ENCODE results near the gene CBY1. TPM values are rescaled to one million over a fixed set of nuclear protein-coding genes. Genes with fewer than 3 reads are reported as not detected.
A peak's percentile ranks its signal among the peaks of the same experiment; 100 is the strongest.

CBY1 gene
- total and polyA plus RNA-seq, 7 donors: 23.6 to 47.8 (median 35.6) TPM

DNA sequence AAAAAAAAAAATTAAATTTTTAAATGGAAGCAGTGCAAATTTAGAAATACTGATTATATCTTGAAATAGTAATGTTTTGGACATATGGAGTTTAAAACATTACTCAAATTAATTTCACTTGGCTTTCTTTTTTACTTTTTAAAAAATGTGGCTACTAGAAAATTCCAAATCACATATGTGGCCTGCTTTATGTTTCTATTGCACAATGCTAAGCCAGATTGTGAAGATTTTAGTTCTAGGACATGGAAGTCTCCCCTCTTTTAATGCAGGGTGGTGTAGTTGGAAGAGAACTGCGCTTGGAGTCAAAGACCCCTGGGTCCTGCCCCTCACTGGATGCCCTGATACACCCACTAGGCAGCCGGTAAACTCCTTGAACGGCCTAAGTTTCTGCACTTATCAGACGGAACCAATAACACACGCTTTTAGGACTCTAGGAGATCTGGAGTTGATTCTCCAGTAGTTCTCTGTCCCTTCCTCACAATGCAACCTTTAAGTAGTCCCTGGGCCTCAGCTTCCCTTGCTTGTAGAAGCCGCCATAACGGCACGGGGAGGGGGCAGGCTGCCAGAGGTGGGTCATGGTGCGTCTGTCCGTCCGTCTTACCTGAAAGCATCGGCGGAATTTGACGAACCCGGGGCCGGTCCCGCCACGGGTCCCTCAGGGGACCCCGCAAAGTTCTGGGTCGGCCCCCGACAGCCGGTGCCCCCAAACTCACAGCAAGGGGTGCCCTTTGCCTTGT lies 751 bp upstream of the CBY1 start:
- peak overlapping the region; percentile 81 to 87 (median 87) for H3K27ac ChIP-seq
- peaks cover 0 to 25% (median 21%) of the 10 kb centered on the region in 4 donors for H3K4me1 ChIP-seq
- TF ChIP-seq EP300 (IDR thresholded peaks at IDR 0.05) (no peak), POLR2AphosphoS5 (IDR thresholded peaks at IDR 0.05) (no peak), POLR2A (IDR thresholded peaks at IDR 0.05) (no peak)
- TF ChIP-seq, protein P1, sequence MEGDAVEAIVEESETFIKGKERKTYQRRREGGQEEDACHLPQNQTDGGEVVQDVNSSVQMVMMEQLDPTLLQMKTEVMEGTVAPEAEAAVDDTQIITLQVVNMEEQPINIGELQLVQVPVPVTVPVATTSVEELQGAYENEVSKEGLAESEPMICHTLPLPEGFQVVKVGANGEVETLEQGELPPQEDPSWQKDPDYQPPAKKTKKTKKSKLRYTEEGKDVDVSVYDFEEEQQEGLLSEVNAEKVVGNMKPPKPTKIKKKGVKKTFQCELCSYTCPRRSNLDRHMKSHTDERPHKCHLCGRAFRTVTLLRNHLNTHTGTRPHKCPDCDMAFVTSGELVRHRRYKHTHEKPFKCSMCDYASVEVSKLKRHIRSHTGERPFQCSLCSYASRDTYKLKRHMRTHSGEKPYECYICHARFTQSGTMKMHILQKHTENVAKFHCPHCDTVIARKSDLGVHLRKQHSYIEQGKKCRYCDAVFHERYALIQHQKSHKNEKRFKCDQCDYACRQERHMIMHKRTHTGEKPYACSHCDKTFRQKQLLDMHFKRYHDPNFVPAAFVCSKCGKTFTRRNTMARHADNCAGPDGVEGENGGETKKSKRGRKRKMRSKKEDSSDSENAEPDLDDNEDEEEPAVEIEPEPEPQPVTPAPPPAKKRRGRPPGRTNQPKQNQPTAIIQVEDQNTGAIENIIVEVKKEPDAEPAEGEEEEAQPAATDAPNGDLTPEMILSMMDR (IDR thresholded peaks at IDR 0.05): no peak
- peak; percentile 69 for DNase-seq
- H3K27me3 ChIP-seq: no peaks in the 10 kb centered on the region
- peaks cover 0 to under 1% (median under 1%) of the 10 kb centered on the region in 4 donors for H3K36me3 ChIP-seq
- intact Hi-C loops (cut with DNase I): no loop called here
- 7 to 10% methylated on average over 22 of the region's 22 CpGs for WGBS, 2 donors
- H3K9me3 ChIP-seq: no peaks in the 10 kb centered on the region
- H3K4me3 ChIP-seq: peak overlapping the region; percentile 78 to 98 (median 90)

DNA sequence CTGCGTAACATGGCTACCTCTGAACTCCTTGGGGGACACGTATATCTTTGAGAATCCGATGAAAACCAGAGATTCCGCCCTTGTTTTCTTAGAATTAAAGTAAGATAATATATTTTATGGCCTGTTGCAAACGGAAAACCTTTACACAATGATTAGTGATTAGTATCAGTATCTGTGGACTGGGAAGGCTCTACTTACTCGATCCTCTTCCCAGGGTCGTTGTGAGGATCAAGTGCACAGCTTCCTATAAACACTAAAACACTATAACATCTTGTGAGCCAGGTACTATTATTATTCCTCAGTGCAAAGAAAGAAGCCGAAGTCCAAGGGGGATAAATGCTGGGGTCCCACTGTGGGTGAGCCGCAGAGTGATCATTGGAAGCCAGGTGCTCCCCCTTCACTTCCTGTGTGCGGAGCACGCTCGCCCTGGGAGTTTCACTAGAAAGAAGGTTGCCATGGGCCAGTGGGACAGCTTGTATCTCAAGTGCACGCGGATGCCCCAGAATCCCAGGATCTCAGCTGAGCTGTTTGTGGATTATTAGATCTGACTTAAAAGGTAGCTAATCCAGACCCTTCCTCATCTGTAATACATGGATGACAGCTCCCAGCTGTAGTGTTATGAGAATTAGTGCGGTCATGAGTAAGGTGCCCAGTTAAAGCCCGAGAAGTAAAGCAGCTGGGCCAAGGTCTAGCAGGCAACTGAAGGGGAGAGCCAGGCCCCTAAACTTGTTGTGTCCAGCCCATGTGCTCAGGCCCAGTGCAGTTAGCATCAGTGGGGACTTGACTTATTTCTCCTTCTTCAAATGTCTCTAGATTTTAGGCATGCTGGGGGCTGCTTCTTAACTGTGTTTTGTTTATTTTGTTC lies 839 bp downstream of the CBY1 start:
- DNase-seq: no peak
- peak overlapping the region; percentile 78 to 98 (median 90) for H3K4me3 ChIP-seq
- H3K27me3 ChIP-seq: no peaks in the 10 kb centered on the region
- no peaks in the 10 kb centered on the region for H3K9me3 ChIP-seq
- intact Hi-C loops (cut with DNase I): no loop called here
- H3K36me3 ChIP-seq: peaks cover 0 to 13% (median 3%) of the 10 kb centered on the region in 4 donors
- WGBS, 2 donors: 5 to 9% methylated on average over 16 of the region's 16 CpGs
- TF ChIP-seq EP300 (IDR thresholded peaks at IDR 0.05) (no peak), POLR2A (IDR thresholded peaks at IDR 0.05) (no peak), POLR2AphosphoS5 (IDR thresholded peaks at IDR 0.05) (no peak)
- TF ChIP-seq, protein P1 (IDR thresholded peaks at IDR 0.05): no peak
- peaks cover 0 to 25% (median 21%) of the 10 kb centered on the region in 4 donors for H3K4me1 ChIP-seq
- peak overlapping the region; percentile 81 to 87 (median 87) for H3K27ac ChIP-seq

DNA sequence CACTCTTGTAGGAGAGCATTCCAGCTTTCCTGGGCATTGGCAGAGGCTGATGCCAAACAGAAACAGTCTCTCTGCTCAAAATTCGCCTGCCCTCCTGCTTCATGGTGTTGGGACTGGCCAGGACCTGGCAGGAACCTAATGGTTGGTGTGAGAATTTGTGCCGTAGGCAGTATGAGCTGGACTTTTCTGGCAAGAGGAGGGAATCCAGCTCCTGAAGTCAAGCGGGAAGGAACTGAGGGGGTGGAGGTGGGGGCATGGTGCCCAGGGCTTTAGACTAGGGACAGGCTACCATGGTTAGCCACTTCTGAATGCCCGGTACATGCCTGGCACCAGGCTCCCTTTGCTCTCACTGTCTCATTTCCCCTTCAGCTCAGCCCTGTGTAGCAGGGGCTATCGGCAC lies 18.4 kb downstream of the CBY1 start:
- Histone ChIP-seq H3K27ac (no peak overlapping the region), H3K4me3 (no peak overlapping the region), H3K27me3 (no peaks in the 10 kb centered on the region), H3K9me3 (no peaks in the 10 kb centered on the region), H3K4me1 (no peaks in the 10 kb centered on the region), H3K36me3 (peaks cover 7 to 33% (median 24%) of the 10 kb centered on the region in 4 donors)
- no peak for DNase-seq
- WGBS, 2 donors: 82 to 93% methylated on average over 5 of the region's 5 CpGs
- TF ChIP-seq EP300 (IDR thresholded peaks at IDR 0.05): no peak
- intact Hi-C loops (cut with DNase I): no loop called here

DNA sequence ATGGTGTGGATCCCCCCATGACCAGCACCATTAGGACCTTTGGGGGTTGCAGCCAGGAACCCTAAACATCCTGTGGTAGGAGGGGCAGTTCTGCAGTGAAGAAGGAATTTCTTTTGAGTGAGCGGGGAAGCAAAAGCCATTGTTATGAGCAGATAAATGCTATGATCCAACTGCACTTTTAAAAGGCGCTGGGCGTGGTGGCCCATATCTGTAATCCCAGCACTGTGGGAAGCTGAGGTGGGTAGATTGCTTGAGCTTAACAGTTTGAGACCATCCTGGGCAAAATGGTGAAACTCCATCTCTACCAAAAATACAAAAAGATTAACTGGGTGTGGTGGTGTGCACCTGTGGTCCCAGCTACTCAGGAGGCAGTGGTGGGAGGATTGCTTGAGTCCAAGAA lies 19.4 kb downstream of the CBY1 start:
- Histone ChIP-seq H3K9me3 (no peaks in the 10 kb centered on the region), H3K27ac (no peak overlapping the region), H3K27me3 (no peaks in the 10 kb centered on the region), H3K4me1 (peaks cover 0 to 6% (median 0%) of the 10 kb centered on the region in 4 donors), H3K4me3 (no peak overlapping the region), H3K36me3 (peaks cover 7 to 31% (median 23%) of the 10 kb centered on the region in 4 donors)
- WGBS, 2 donors: 95% methylated on average over 3 of the region's 3 CpGs
- no peak for DNase-seq
- intact Hi-C loops (cut with DNase I): no loop called here
- no peak for TF ChIP-seq POLR2A (IDR thresholded peaks at IDR 0.05)
- TF ChIP-seq EP300 (IDR thresholded peaks at IDR 0.05): no peak
- TF ChIP-seq, protein P1 (IDR thresholded peaks at IDR 0.05): no peak
- TF ChIP-seq POLR2AphosphoS5 (IDR thresholded peaks at IDR 0.05): no peak
